ENCODE measurements around the gene GRM7. TPM values are rescaled to one million over a fixed set of nuclear protein-coding genes. Genes with fewer than 3 reads are reported as not detected.

GRM7 gene
- total and polyA plus RNA-seq, 2 experiments from 2014 or later = 1.7 to 2.7 TPM

DNA sequence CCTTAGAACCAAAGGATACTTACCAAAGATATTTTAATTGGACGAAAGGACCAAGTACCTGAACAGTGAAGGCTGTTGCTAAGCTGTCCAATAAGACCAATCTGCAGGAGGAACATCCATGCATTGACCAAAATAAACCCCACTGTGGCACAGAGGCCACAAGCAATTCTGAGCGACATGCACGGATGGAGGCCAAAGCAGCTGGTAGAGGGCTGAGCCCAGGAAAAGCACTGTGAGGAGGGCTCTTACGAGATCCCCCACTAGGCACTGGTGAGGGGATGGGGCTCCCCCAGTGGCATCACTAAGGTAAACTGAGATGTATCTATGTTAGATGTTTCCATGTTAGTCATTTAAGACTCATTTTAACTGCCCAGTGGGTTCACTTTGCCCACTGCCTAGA lies 920.5 kb downstream of the GRM7 start:
- TF ChIP-seq EZH2 (IDR thresholded peaks at IDR 0.05; ENCODE audit: borderline replicate concordance) = no peak
- TF ChIP-seq CTCF (IDR thresholded peaks at IDR 0.05; ENCODE audit: poor library complexity) = no peak
- no peak for TF ChIP-seq EZH2phosphoT487 (IDR thresholded peaks at IDR 0.05; ENCODE audit: low read depth, severe bottlenecking, unreplicated experiment)
- no peak overlapping the region for H3K4me2 ChIP-seq
- no peaks in the 10 kb centered on the region for H3K27me3 ChIP-seq
- no peaks in the 10 kb centered on the region for H3K79me2 ChIP-seq
- no peaks in the 10 kb centered on the region for H4K20me1 ChIP-seq (ENCODE audit: insufficient read depth, poor library complexity, severe bottlenecking)
- H3K4me3 ChIP-seq = no peak overlapping the region
- no peak overlapping the region for H2AFZ ChIP-seq
- DNase-seq (ENCODE audit: low spot score) = no peak
- H3K9me3 ChIP-seq (ENCODE audit: low read depth) = no peaks in the 10 kb centered on the region
- H3K4me1 ChIP-seq (ENCODE audit: insufficient read depth) = no peaks in the 10 kb centered on the region
- H3K27ac ChIP-seq = no peak overlapping the region
- H3K36me3 ChIP-seq (replicated peaks; ENCODE audit: insufficient read depth, low read depth) = no peaks in the 10 kb centered on the region
- no peaks in the 10 kb centered on the region for H3K9me2 ChIP-seq (replicated peaks; ENCODE audit: insufficient read depth)
- 94% methylated on average over 4 of the region's 4 CpGs for WGBS (ENCODE audit: low lambda C conversion rate, missing lambda C conversion rate)

DNA sequence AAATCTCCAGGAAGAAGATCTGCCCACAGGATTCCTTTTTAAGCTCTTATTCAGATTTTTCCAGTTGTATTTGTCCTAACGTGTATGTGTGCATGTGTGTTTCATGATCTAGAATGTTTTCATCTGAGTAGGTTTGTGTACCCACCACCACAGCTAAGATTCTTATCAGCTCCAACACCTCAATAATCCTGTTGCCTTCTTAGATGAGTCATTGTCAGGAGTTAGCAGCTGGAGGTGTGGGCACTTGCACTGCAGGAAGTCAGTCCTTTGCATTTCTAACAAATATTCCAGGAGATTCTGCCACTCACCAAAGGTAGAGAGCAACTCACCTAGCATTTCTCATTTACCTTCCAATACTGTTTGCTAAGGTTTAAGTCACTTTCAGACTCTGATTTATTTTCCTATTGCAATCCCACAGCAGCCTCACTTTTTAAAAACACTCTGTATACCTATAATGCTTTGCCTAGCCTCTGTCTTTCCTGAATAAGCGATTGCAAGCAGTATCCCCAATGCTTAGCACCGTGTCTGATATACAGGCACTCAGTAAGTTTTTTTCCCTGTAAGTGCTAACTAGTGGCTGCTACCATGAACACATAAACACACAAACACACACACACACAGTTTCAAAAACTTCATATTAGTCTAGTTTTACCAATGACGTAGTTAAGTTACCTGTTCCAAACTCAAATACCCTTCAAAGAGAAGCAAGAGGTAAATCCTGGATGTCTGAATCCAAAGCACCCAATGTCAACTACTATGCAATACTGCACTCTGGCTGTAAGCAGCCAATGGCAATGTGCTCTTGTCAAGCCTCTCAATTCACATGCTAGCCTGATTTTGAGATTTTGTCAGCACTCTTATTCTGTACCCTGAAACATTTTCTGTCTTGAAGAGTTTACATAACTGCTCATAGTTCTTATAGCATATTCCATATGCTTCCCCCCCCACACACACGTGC lies 927.2 kb downstream of the GRM7 start:
- no peaks in the 10 kb centered on the region for H3K79me2 ChIP-seq
- 48% methylated on average over 5 of the region's 5 CpGs for WGBS (ENCODE audit: low lambda C conversion rate, missing lambda C conversion rate)
- TF ChIP-seq EZH2phosphoT487 (IDR thresholded peaks at IDR 0.05; ENCODE audit: low read depth, severe bottlenecking, unreplicated experiment) (no peak), CTCF (IDR thresholded peaks at IDR 0.05; ENCODE audit: poor library complexity) (peak; percentile 26)
- no peak overlapping the region for H3K4me2 ChIP-seq
- H2AFZ ChIP-seq = no peak overlapping the region
- peaks cover 10% of the 10 kb centered on the region for H3K4me1 ChIP-seq (ENCODE audit: insufficient read depth)
- peak; percentile 46 for DNase-seq (ENCODE audit: low spot score)
- H3K9me3 ChIP-seq (ENCODE audit: low read depth) = no peaks in the 10 kb centered on the region
- H3K27ac ChIP-seq = peak overlapping the region; percentile 71
- H3K36me3 ChIP-seq (replicated peaks; ENCODE audit: insufficient read depth, low read depth) = no peaks in the 10 kb centered on the region
- H3K27me3 ChIP-seq = no peaks in the 10 kb centered on the region
- no peaks in the 10 kb centered on the region for H3K9me2 ChIP-seq (replicated peaks; ENCODE audit: insufficient read depth)
- no peaks in the 10 kb centered on the region for H4K20me1 ChIP-seq (ENCODE audit: insufficient read depth, poor library complexity, severe bottlenecking)
- H3K4me3 ChIP-seq = no peak overlapping the region

GRCh38 chr3:7788881-7789280 lies 928.0 kb downstream of the GRM7 start:
- Histone ChIP-seq H3K9me3 (ENCODE audit: low read depth) (no peaks in the 10 kb centered on the region), H2AFZ (no peak overlapping the region), H3K9me2 (replicated peaks; ENCODE audit: insufficient read depth) (no peaks in the 10 kb centered on the region), H3K27ac (no peak overlapping the region), H3K36me3 (replicated peaks; ENCODE audit: insufficient read depth, low read depth) (no peaks in the 10 kb centered on the region), H3K4me1 (ENCODE audit: insufficient read depth) (peaks cover 10% of the 10 kb centered on the region), H3K4me2 (no peak overlapping the region), H3K4me3 (no peak overlapping the region), H3K27me3 (no peaks in the 10 kb centered on the region), H4K20me1 (ENCODE audit: insufficient read depth, poor library complexity, severe bottlenecking) (no peaks in the 10 kb centered on the region), H3K79me2 (no peaks in the 10 kb centered on the region)
- TF ChIP-seq EZH2 (IDR thresholded peaks at IDR 0.05; ENCODE audit: borderline replicate concordance) = no peak
- no peak for TF ChIP-seq EZH2phosphoT487 (IDR thresholded peaks at IDR 0.05; ENCODE audit: low read depth, severe bottlenecking, unreplicated experiment)
- no peak for TF ChIP-seq CTCF (IDR thresholded peaks at IDR 0.05; ENCODE audit: poor library complexity)
- DNase-seq (ENCODE audit: low spot score) = no peak
- whole genome bisulfite sequencing (ENCODE audit: low lambda C conversion rate, missing lambda C conversion rate) = 64% methylated on average over 1 of the region's 1 CpG
